Mesothelial cell of epicardium (in vitro differentiated cells): ENCODE data around the gene ING3. TPM values are rescaled to one million over a fixed set of nuclear protein-coding genes. Genes with fewer than 3 reads are reported as not detected.

Experiments
- DNase-seq, 2 experiments: peaks; one replicate each; pipeline ENCODE4 v3.0.0; 2021; ENCODE audit warnings: low spot score in 2 of 2; ENCODE audit not compliant: unreplicated experiment in 2 of 2
- H3K27ac Mint-ChIP-seq: 2 replicates; pipeline ENCODE4 v1.8.0; 2021; ENCODE audit warnings: mixed read lengths
- H3K27me3 Mint-ChIP-seq: 2 replicates; pipeline ENCODE4 v1.8.0; 2021; ENCODE audit warnings: low read depth, mixed read lengths
- H3K36me3 Mint-ChIP-seq: 2 replicates; pipeline ENCODE4 v1.8.0; 2021; ENCODE audit warnings: mixed read lengths
- H3K4me1 Mint-ChIP-seq: 2 replicates; pipeline ENCODE4 v1.8.0; 2021; ENCODE audit warnings: mixed read lengths
- H3K4me3 Mint-ChIP-seq: 2 replicates; pipeline ENCODE4 v1.8.0; 2021; ENCODE audit warnings: mild to moderate bottlenecking, moderate library complexity, mixed read lengths
- H3K9me3 Mint-ChIP-seq: 2 replicates; pipeline ENCODE4 v1.8.0; 2021; ENCODE audit warnings: mixed read lengths
- total RNA-seq: library from RNA; stranded (reverse); gene quantifications from 3 replicates; pipeline ENCODE4 v1.2.1, GENCODE V29; 2021
- TF ChIP-seq, protein P1 (sequence below): fragments of 200-600 bp; sonication (generic); IDR thresholded peaks from one replicate; pipeline ENCODE4 v1.5.0; 2021; ENCODE audit warnings: antibody characterized with exemption; ENCODE audit not compliant: unreplicated experiment

The ING3 gene
- total RNA-seq, 1 donor from 2014 or later = 20.2 TPM

- TF ChIP-seq, protein P1, sequence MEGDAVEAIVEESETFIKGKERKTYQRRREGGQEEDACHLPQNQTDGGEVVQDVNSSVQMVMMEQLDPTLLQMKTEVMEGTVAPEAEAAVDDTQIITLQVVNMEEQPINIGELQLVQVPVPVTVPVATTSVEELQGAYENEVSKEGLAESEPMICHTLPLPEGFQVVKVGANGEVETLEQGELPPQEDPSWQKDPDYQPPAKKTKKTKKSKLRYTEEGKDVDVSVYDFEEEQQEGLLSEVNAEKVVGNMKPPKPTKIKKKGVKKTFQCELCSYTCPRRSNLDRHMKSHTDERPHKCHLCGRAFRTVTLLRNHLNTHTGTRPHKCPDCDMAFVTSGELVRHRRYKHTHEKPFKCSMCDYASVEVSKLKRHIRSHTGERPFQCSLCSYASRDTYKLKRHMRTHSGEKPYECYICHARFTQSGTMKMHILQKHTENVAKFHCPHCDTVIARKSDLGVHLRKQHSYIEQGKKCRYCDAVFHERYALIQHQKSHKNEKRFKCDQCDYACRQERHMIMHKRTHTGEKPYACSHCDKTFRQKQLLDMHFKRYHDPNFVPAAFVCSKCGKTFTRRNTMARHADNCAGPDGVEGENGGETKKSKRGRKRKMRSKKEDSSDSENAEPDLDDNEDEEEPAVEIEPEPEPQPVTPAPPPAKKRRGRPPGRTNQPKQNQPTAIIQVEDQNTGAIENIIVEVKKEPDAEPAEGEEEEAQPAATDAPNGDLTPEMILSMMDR = no peak
These were observed 58.2 kb downstream of the ING3 start for GRCh38 chr7:121008816-121009215.

DNA sequence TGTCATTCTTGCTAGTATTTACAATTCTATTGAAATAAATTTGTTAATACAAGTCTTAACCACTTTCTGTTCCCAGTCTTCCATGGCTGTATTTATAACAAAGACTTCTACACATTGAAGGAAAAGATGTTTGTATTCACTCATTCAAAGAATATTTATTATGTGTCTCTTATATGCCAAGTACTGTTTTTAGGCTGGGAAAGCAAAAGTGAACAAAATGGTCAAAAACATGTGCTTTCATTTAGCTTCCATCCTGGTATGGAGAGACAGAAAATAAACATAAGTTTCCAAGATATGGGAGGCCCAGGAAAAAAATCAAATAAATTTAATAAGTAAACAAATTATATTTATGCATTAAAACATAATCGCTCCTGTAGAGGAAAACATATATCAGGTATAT, 60.8 kb downstream of the ING3 start:
- no peaks in the 10 kb centered on the region for H3K36me3 Mint-ChIP-seq
- H3K4me1 Mint-ChIP-seq = peaks cover 33% of the 10 kb centered on the region
- no peak for DNase-seq
- no peaks in the 10 kb centered on the region for H3K9me3 Mint-ChIP-seq
- TF ChIP-seq, protein P1 = no peak
- peaks cover 1% of the 10 kb centered on the region for H3K27me3 Mint-ChIP-seq
- H3K27ac Mint-ChIP-seq = no peak overlapping the region
- no peak overlapping the region for H3K4me3 Mint-ChIP-seq

More at GRCh38 chr7:121008816-121009215, 58.2 kb downstream of the ING3 start:
- H3K36me3 Mint-ChIP-seq = no peaks in the 10 kb centered on the region
- H3K27me3 Mint-ChIP-seq = peaks cover 3% of the 10 kb centered on the region
- no peaks in the 10 kb centered on the region for H3K9me3 Mint-ChIP-seq
- no peak overlapping the region for H3K27ac Mint-ChIP-seq
- no peak overlapping the region for H3K4me3 Mint-ChIP-seq
- DNase-seq = no peak
- peaks cover 24% of the 10 kb centered on the region for H3K4me1 Mint-ChIP-seq

DNA sequence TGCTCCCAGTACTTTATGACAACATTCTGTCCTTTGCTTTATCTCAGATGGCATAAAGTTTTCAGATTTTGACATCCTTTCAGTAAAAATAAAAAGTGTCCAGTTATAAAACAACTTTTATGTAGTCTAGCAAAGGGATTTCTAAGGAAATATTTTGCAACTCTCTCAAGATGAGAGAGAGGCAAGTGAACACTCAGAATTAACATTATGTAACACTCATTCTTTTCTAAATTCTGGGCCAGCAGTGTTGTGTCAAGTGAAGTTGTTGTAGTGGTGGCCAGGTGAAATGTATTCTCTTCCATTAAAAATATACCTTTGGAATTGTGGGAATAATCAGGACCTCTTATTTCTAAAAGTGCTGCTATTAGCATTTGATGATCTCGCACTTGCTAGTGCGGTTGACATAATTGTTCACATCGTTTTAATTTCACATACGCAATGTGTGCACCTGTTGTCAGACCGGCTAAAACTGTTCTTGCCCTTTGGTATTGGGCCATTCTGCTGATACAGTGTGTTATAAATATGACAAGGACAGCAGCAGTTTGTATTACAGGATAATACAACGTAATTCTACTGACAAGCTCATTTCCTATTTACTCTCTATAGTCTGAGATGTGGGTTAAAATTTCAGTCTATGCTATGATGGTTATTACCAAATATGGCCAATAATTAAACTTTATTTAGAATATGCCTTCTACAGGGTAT, 61.7 kb downstream of the ING3 start:
- H3K9me3 Mint-ChIP-seq = no peaks in the 10 kb centered on the region
- TF ChIP-seq, protein P1 = no peak

DNA sequence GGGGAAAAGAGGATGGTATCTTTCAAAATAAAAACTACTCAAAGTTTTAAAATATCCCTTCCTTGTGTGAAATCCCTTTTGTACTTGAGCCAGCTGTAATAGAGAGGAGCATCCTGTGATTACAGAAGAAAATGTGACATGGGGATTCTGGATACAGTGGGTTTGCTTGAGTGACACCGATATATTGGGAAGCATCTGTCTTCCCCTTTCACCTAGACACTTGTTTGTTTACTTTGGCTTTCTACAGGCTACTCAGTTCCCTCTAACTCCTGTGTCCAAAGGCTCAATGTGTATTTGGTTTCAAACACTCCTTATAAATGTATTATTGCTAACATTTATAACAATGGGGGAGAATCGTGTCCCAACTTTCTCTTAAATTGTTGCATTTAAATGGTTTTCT, 62.3 kb downstream of the ING3 start:
- Mint-ChIP-seq H3K4me3 (no peak overlapping the region), H3K27me3 (no peaks in the 10 kb centered on the region), H3K9me3 (no peaks in the 10 kb centered on the region), H3K36me3 (no peaks in the 10 kb centered on the region), H3K27ac (no peak overlapping the region), H3K4me1 (peaks cover 36% of the 10 kb centered on the region)
- DNase-seq = no peak
- TF ChIP-seq, protein P1 = no peak

More for the DNA sequence above, 61.7 kb downstream of the ING3 start:
- Mint-ChIP-seq H3K4me3 (no peak overlapping the region), H3K36me3 (no peaks in the 10 kb centered on the region), H3K4me1 (peaks cover 35% of the 10 kb centered on the region), H3K27ac (no peak overlapping the region), H3K27me3 (no peaks in the 10 kb centered on the region)
- DNase-seq = no peak

DNA sequence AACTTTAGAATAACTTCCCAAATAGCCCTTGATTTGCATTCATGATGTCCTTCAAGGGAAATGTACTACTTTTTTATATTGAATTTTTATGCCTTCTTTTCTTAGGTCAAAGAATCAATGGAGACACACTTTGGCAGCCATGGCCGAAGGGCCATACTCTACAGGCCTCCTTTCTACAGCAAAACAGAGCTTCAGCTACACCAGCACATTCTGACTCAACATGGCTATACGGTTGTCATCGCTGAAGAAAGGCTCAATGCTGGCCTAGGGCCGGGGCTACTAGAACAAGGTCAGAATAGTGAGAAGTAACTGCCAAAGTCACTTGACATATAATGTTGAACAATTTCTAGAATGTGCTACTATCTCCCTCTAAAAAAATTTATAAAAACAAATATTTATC, 65.0 kb downstream of the ING3 start:
- H3K9me3 Mint-ChIP-seq = no peaks in the 10 kb centered on the region
- peaks cover 40% of the 10 kb centered on the region for H3K4me1 Mint-ChIP-seq
- no peaks in the 10 kb centered on the region for H3K36me3 Mint-ChIP-seq
- TF ChIP-seq, protein P1 = no peak
- no peak overlapping the region for H3K27ac Mint-ChIP-seq
- no peaks in the 10 kb centered on the region for H3K27me3 Mint-ChIP-seq
- no peak overlapping the region for H3K4me3 Mint-ChIP-seq
- no peak for DNase-seq
